G401.6 (cell line): Measurements from ENCODE around the gene SLC6A12.
"Not testable (repeated sequence)": the region's sequence is repeated elsewhere in the genome, so short reads cannot be mapped to it uniquely, and the experiment has no call there.

Experiments used
- FAIRE-seq: peaks from 2 replicates; lab custom pipeline; 2012; peaks lifted over from hg19 to GRCh38; lab: Jason Lieb, UNC

Gene SLC6A12

DNA sequence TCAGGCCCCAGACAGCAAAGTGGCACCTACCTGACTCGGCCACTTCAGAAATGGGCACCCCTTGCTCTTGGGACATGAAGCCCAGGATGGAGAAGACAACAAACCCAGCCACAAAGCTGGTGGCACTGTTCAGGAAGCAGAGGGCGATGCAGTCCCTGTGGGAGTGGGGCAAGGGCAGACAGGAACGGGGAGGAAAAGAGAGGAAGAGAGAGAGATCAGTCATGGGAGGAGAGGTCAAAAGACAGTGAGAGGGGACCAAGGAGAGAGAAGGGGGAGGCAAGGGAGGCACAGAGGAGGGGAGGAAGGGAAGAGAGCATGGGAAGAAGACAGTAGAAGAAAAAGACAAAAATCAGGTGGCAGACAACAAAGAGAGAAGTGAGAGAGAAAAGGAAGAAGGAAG, 16.6 kb downstream of the SLC6A12 start:
- FAIRE-seq, result no peak

DNA sequence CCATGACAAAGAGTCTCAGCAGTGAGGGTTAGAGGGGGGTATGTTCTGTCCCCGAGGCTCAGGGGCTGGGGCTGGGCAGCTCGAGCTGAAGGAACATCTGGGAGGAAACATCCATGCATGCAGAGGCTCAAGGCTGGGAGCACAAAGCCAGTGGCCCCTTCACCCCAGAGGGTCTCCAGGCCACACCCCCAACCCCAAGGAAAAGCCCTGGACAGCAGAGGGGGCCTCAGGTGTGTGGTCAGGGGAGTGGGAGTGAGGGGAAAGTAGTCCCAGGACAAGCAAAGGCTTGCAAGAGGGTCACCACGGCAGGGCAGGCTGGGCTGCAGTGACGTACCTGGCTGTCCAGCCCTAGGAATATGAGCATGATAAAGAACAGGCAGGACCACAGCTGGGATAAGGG, 17.5 kb downstream of the SLC6A12 start:
- FAIRE-seq, result no peak

DNA sequence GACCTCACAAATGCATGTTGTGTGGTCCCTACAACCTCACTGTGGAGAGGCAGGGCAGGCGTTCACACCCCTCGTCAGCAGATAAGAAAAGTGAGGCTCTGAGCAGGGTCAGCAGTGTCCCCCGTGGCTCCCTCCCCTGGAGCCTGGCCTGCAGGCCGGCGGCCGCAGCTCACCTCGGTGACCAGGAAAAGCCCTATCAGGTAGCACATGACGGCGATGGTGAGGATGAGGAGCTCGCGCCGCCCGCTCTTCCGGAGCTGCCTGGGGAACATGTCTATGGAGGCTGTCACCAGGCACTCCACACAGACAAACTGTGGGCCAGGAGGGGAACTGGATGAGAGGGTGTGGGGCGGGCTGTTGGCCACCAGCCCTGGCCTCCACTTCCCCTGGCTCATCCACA, 18.0 kb downstream of the SLC6A12 start:
- no peak for FAIRE-seq

DNA sequence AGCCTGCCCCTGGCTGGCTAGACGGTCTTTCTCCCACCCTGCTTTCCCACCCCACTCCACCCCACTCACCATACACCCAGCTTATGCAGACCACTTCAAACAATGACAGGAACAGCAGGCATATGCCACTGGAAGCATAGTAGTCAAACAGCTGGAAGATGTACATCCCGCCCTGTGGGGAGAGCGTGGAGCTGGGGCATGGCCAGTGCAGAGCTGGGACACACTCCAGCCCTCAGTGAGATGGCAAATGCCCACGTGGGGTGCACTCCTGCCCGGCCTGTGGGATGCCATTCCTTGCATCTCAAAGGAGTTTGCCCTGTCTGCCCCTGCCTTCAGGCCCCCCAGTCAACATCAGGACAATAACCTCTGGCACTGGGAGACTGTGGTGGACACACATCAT, 18.8 kb downstream of the SLC6A12 start:
- no peak for FAIRE-seq

DNA sequence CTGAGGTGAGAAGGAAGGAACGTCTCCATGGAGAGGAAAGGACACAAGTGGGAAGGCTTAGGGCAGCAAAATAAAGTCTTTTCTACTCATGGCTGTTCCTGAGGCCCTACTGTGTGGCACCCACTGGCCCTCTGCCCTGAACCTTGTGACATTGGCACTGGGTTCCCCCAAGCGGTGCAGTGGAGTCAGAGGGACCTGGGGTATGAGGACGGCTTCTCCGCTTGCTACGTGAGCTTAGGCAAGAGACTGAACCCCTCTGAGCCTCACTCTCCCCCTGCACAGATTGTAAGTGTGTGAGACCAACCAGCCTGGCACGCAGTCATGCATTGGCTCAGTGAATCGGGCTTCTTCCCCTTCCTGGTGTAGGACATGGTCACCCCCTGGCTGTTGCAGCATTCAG, 19.7 kb downstream of the SLC6A12 start:
- no peak for FAIRE-seq

DNA sequence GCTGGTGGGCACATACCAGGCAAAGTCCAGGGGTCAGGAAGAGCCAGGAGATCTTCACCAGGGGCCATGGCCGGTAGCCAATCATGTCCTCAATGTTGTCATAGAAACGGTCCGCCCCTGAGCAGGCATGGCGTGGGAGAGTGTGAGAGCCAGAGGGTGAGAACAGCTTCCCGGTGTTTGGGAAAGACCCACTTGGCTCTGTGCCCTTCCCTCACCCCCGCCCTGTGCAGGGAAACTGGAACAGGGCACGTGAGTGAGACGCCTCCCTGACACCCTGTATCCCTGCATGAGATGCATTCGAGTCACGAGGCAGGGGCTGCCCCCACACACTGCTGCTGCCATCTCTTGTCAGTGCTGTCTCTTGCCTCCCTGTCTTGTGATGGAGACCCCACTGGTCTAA, 20.7 kb downstream of the SLC6A12 start:
- FAIRE-seq, result no peak

DNA sequence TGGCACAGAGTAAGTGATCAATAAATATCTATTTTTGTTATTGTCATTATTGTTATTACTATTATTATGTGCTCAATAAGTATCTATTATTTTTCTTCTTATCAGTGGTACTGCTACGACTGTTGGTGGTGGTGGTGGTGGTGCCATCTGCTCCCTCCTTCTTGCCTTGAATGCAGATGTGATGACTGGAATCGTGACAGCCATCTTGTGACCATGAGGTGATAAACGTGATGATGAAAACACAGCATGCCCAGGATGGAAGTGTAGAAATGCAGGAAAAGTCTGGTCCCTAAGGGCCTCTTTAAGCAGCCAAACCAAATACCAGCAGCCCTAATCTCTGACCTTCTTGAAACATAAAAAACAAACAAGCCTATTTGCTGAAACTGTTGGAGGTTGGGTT, 22.4 kb downstream of the SLC6A12 start:
- FAIRE-seq, result no peak

DNA sequence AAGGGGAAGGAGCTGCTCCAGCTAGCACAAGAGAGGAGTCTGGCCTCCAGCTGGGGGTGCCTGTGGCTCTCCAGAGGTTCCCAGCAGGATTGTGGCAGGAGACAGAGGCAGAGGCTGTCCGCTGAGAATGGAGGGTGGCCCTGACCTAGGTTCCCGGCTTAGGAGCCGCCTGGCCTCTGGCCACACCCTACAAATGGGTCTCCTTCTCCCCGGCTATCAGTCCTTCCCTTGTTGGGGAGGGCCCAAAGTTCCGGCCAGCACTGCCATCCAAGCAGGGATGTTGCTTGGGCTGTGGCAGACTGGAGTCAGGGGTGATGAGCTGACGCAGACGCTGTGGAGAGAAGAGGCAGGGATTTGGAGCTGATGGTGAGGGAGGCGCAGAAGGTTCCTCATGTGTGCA, 23.1 kb downstream of the SLC6A12 start:
- no peak for FAIRE-seq

DNA sequence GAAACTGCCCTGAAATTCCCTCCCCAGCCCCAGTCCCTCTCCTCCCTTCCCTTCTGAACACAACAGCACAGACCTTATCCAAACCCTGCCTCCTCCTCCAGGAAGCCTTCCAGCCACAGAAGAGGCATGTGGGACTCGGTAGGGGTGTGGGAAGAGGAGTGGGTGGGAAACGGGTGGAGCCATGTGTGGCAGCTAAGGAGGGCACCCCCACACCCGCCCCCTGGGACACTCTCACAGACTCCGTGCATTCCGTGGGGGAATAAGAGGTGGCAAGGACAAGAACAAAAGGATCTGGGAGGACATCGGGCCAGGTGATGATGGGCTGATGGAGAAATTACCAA, 24.4 kb downstream of the SLC6A12 start:
- FAIRE-seq, result no peak

DNA sequence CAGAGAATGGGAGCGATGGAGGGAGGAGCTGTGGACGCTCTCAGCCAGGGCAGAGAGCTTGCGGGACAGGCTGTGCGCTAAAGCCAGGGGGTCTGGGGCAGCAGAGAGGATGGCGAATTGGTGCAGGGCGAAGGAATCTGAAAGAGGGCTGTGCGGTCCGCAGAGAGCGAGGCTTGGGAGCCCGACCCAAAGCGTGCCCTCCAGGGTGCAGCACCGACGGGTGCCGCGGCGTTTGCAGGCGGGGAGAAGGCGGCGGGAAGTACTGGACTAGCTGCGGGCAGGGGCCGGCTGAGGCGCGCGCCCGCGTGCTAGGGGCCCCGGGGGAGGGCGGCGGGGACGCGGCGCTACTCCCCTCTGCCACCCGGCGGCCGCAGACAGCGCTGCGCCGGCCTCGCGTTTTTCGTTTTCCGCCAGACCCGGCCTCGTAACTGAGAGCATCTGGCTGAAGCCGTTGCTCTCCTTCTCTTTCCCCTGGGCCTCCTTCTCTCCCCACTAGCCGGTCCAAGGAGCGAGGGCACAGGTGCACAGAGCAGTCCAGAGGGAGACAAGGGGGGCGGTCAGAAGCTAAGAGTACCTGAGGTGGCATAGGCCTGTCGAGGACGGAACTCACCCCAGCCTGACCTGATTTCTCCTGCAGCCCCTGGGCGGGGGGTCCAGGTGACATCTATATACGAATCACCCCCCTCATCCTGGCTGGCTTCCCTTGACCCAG, 24.9 kb downstream of the SLC6A12 start:
- FAIRE-seq, result no peak

DNA sequence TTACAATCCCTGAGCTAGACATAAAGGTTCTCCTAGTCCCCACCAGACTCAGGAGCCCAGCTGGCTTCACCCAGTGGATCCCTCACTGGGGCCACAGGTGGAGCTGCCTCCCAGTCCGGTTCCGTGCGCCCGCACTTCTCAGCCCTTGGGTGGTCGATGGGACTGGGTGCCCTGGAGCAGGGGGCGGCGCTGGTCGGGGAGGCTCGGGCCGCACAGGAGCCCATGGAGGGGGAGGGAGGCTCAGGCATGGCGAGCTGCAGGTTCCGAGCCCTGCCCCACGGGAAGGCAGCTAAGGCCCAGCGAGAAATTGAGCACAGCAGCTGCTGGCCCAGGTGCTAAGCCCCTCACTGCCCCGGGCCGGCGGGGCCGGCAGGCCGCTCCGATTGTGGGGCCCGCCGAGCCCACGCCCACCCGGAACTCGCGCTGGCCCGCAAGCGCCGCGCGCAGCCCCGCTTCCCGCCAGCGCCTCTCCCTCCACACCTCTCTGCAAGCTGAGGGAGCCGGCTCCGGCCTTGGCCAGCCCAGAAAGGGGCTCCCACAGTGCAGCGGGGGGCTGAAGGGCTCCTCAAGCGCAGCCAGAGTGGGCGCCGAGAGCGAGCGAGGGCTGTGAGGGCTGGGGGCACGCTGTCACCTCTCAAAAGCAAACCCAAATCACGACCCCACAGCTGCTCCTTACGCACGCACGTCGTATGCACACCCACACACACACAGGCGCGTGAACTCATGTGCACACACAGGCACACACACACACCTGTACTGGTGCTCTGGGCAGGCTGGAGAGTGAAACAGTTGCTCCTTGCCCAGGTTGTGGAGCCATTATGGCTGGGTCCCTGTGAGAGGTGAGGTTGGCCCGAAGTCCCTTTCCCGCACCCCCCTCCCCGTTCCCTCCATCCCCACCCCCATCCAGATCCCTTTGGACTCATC, 25.7 kb downstream of the SLC6A12 start:
- not testable (repeated sequence) for FAIRE-seq

DNA sequence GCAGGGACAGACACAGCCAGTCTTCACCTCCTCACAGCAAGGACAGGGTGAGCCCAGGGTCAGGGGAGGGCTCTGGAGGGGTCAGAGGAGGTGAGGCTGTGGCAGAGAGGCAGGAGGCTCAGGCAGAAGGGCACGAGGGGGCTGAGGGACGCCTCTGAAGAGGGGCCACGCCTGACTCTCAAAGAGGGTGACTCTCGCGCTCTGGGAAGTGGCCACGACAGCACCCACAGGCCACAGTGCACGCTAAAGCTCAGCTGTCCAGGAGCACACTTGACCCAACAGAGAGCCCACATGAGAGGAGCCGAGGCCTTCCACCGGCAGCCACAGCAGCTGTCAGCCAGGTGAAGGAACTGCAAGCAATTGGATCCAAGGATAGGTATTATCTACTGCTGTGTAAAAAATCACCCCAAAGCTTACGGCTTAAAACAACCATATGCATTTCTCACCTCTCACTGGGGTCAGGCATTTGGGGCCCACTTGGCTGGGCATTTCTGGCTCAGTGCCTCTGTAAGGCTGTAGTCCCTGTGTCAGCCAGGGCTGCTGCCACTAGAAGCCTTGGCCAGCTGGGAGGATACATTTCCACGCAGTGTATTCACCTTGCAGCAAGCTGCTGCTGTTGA, 27.8 kb downstream of the SLC6A12 start:
- no peak for FAIRE-seq

DNA sequence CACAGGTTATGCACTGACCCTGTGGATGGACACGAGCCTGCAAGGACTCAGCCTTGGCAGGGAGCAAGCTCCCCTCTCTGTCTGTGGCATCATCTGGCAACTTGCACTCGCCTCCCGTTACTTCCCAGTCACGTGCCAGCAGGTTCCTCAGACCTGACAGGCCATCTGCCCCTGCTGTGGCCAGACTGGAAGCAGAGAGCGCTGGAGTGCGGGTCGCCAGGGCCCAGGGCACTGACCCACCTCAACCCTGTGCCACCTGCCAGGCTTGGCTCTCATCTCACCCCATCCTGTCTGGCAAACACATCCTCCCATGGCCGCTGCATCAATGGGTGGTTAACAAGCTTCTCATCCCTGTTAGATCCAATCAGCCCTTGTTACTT, 28.4 kb downstream of the SLC6A12 start:
- FAIRE-seq, result no peak

DNA sequence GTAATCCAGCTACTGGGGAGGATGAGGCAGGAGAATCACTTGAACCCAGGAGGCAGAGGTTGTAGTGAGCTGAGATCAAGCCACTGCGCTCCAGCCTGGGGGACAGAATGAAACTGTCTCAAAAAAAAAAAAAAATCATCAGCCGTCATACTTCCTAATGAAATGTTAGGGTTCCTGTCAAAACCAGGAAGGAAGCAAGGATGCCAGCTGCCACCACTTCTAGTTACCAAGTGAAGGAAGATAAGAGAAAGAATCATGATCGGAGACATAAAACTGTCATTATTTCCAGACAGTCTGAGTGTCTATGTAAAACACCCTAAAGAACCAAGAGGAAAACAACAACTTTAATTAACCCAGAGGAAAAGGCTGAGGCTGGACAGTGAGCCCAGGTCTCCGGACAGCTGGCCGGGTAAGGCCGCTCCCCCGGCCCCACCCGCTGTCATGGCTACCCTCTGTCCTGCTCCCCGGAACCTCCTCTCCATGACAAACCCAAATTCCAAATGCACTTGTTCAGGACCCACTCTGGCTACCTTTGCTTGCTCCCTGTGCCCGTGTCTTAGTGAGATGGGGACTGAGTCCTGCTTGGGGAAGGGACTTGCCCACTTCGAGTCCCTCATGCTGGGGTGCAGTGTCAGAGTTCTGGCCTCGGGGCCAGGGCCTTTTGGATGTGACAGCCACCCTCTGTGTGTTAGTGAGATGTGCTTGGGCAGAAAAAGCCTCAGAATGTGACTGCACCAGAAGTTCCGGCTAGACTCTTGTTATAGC, 29.0 kb downstream of the SLC6A12 start:
- no peak for FAIRE-seq

DNA sequence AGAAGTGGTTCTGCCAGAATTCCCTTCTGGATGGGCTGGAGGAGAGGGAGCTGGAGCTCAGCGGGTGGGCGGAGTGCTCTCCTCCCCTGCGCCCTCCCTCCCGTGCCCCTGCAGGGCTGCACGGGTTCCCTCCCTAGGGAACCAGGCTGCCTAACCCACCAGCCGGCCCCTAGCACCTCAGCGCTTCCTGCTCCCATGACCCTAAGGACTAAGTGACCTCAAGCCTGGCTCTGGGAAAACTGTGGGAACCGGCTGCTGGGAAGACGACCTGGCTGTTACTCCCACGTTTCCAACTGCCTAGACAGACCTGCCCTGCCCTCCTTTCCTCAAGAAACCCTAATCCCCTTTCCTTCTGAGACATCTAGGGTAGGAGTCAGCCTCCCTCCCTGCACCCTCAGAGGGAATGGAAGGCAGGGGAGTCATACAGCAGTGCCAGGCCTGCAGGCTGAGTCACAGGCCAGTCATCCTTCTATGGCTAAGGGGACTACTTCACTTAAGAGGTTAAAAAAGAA, 31.5 kb downstream of the SLC6A12 start:
- FAIRE-seq, result no peak

DNA sequence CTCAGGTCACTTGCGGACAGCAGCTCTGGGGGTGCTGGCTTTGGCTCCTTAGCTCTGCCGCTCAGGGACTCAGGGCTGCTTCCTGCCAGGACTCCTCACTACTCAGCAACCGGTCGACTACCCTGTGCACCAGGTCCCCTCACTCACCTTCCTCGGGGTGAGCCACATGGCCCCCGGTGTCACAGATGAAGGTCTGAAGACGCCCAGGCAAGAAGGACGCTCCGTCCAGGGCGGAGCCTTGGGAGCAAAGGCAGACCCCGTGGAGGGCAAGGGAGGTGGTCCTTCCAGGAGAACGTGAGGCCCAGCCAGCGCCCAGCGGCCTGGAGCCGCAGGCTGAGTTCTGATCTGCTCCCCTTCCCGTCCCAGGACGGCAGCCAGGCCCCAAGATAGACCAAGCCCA, 32.0 kb downstream of the SLC6A12 start:
- FAIRE-seq, result no peak

DNA sequence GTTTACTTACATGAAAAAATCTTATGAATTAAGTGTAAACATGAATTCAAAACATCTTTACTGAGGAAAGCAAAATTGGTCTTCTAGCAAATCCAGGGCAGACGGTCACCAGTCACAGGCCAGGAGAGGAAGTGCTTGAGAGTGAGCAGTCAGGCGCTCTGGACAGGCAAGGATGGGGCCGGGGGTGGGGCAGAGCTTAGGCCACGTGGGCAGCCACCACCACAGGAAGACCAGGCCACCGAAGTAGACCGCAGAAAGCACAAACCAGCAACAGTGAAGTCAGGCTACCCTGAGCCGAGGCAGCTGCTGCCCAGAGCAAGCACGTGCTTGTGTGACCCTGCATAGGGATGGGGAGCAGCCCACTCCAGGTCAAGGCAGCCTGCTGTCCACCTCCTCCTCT, 33.5 kb downstream of the SLC6A12 start:
- FAIRE-seq, result no peak

DNA sequence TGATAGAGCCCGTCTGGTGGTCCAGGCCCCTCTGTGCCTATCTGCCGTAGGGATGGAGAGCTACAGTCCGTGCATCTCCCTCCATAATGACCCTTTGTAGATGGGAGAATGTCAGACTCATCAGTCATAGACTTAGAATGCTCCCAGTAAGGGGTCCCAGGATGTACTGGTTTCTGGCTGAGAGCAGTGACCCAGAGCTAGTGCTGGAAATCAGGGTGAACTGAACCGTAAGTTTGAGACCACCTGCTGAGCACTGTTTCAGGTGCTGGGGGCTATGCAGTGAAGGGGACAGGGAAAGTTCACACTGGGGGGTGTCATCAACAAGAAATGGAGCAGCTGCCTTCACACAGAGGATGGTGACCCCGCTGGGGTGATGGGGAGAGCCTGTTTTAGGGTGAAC, 34.1 kb downstream of the SLC6A12 start:
- FAIRE-seq, result no peak

DNA sequence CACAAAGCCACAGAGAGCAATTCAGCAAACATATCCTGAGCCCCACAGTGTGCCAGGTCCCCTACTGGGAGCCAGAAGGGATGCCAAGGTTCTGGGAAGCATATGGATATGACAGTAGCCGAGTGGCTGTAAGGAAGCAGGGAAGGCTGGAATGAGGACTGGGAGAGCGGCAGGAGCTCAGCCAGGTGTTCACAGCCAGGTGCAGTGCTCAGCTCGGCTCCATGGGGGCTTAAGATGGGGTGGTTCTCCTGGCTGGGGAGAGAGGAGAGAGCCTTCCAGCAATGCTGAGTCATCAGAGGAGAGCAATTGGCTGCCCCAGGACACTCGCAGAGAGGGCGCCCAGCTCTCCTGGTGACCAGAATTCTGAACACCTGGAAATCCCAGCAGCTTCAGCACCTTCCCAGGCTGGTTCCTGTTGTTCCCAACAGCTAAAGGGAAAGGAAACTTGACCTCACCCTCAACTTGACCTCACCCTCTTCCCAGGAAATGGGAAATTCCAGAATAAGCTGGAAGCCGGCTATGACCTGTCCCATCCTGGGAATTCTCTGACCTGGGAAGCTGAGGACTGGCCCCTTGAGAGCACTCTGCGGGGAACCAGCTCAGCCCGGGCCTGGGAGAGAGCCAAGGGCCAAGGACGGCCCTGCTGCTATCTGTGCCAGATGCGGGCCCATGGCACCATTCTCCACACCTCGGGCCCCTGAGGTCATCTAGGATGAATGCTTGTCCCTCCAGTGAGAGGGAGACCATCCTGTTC, 34.6 kb downstream of the SLC6A12 start:
- FAIRE-seq, result no peak

DNA sequence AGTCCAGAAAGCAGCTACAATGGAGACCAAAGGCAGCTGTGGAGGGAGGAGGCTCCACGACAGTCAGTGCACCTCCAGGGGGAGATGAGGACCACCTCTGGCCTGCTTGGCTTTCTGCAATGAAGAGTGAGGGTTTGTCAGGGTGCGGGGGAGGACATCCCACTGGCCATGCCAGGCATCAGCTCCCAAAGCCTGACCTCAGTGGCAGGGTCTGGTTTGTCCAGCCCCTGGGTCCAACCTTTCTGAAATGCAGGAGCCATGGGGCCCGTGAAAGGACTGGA, 35.2 kb downstream of the SLC6A12 start:
- FAIRE-seq, result no peak

DNA sequence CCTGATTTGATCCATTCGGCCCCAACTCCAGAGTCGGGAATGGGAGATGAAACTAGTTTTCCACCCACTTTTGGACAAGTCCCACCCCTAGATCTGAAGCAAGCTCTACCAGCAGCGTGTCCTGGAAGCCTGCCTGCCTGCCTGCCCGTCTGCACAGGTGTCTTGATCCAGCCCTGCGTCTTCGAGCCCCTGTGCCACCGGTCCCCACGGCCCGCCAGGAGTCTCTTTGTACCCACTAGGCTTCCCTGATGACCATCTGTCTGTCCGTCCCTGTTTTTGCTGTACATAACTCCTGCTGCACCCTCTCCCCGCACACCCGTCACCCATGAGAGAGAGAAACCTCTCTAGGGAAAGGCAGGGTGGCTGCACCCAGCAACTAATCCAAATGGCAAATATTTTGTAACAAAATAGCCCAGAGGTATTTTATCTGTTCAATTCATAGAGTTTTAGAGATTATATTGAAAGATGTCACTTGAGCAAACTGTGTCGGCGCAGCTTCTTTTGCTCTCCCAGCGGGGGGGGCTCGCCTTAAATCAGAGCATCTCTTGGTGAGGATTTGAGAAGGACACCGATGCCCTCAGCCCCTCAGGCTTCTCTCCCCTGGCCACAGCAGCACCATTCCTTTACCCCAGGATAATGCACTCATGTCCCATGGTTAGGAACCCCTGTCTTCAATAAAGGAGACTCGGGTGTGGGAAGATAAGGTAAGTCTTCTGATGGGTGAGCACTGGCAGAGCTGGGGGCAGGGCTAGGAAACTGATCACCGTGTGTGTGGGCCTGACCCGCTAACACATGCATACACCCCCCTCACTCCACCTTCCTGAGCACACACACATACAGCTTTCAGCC, 35.8 kb downstream of the SLC6A12 start:
- no peak for FAIRE-seq
